ENCODE data around the gene HEMK1. TPM values are rescaled to one million over a fixed set of nuclear protein-coding genes. Genes with fewer than 3 reads are reported as not detected.
A peak's percentile ranks its signal among the peaks of the same experiment; 100 is the strongest.

Gene HEMK1
- total RNA-seq, 3 donors from 2014 or later (not counting 1 experiment from before 2014, with no cell fraction given): 20.5 to 29.3 (median 28.2) TPM

- Mint-ChIP-seq H3K9me3 (no peaks in the 10 kb centered on the region), H3K4me1 (peaks cover 73 to 89% of the 10 kb centered on the region in 2 donors), H3K27ac (peak overlapping the region; percentile 85 to 94), H3K4me3 (peak overlapping the region; percentile 87), H3K36me3 (no peaks in the 10 kb centered on the region), H3K27me3 (ENCODE audit: low read depth in 2 of 2) (no peaks in the 10 kb centered on the region)
- H3K4me1 ChIP-seq (ENCODE audit: control insufficient read depth, insufficient read depth, low read length): peaks cover 99% of the 10 kb centered on the region
- intact Hi-C loops (cut with micrococcal nuclease): no loop called here
- H3K36me3 ChIP-seq (ENCODE audit: control insufficient read depth, insufficient read depth, low read length): peaks cover 4% of the 10 kb centered on the region
- 98% methylated on average over 2 of the region's 2 CpGs for WGBS (ENCODE audit: insufficient coverage)
- H3K27me3 ChIP-seq (ENCODE audit: control insufficient read depth, insufficient read depth, low read length): no peaks in the 10 kb centered on the region
- no peak overlapping the region for H3K4me3 ChIP-seq (ENCODE audit: low read length)
- TF ChIP-seq, protein P1, sequence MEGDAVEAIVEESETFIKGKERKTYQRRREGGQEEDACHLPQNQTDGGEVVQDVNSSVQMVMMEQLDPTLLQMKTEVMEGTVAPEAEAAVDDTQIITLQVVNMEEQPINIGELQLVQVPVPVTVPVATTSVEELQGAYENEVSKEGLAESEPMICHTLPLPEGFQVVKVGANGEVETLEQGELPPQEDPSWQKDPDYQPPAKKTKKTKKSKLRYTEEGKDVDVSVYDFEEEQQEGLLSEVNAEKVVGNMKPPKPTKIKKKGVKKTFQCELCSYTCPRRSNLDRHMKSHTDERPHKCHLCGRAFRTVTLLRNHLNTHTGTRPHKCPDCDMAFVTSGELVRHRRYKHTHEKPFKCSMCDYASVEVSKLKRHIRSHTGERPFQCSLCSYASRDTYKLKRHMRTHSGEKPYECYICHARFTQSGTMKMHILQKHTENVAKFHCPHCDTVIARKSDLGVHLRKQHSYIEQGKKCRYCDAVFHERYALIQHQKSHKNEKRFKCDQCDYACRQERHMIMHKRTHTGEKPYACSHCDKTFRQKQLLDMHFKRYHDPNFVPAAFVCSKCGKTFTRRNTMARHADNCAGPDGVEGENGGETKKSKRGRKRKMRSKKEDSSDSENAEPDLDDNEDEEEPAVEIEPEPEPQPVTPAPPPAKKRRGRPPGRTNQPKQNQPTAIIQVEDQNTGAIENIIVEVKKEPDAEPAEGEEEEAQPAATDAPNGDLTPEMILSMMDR (IDR thresholded peaks at IDR 0.05): no peak
- DNase-seq (no peak), ATAC-seq (no peak)
- no peaks in the 10 kb centered on the region for H3K9me3 ChIP-seq (ENCODE audit: control insufficient read depth, insufficient read depth, low read length)
- peak overlapping the region; percentile 59 for H3K27ac ChIP-seq (ENCODE audit: low read length)
Observed at GRCh38 chr3:50624634-50625033, 55.3 kb downstream of the HEMK1 start.

DNA sequence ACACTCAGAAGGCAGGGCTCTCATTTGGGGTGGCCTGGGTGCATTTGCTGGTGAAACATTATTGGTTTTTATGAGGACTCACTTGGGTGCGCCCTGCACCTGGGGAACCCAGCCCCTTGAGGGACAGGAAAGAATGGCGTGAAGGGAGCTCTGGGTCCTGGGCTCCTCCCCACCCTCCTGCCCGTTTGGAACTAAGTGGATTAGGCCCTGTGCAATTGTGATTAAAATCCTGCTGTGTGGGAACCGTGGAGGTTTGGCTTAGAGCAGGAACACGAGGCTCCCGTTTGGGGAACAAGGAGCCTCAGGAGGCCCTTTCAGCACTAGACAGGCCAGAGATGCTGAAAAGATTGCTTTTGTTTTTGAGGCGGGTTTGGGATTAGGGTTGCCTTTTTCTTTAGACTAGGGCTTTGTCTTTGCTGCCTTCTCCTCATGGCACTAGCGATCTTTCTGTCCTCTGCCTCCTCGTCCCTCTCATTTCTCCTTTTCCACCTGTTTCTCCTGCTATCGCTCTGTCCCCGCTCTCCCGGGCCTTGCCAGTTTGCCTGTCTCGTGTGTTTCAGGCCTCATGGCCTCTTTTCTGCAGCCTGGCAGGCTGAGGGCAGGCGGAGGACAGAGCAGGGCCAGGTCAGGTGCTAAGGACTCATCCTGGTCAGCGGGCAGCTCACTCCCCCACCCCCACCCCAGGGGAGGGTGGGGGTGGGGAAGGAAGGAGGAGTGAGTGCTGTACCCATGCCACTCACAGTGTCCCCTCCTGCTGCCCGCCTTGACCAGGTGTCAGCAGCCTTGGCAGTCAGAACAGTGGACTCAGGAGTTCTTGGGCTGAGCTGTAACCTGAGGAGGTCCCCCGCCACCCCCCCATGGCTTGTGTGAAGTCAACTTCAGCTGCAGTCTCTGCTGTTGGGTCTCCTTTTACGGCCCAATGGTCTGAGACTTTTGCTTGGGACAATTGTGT is 56.2 kb downstream of the HEMK1 start:
- H3K27ac ChIP-seq (ENCODE audit: low read length): no peak overlapping the region
- H3K4me3 ChIP-seq (ENCODE audit: low read length): no peak overlapping the region
- ATAC-seq (no peak), DNase-seq (no peak)
- H3K4me1 ChIP-seq (ENCODE audit: control insufficient read depth, insufficient read depth, low read length): peaks cover 99% of the 10 kb centered on the region
- no peaks in the 10 kb centered on the region for H3K27me3 Mint-ChIP-seq (ENCODE audit: low read depth in 2 of 2)
- no peaks in the 10 kb centered on the region for H3K9me3 Mint-ChIP-seq
- peak overlapping the region; percentile 15 for H3K4me3 Mint-ChIP-seq
- TF ChIP-seq, protein P1 (IDR thresholded peaks at IDR 0.05): no peak
- intact Hi-C loops (cut with micrococcal nuclease): no loop called here
- H3K27me3 ChIP-seq (ENCODE audit: control insufficient read depth, insufficient read depth, low read length): no peaks in the 10 kb centered on the region
- no peaks in the 10 kb centered on the region for H3K36me3 Mint-ChIP-seq
- 78% methylated on average over 18 of the region's 18 CpGs for WGBS (ENCODE audit: insufficient coverage)
- peak overlapping the region; percentile 85 to 94 for H3K27ac Mint-ChIP-seq
- peaks cover 74 to 89% of the 10 kb centered on the region in 2 donors for H3K4me1 Mint-ChIP-seq
- no peaks in the 10 kb centered on the region for H3K9me3 ChIP-seq (ENCODE audit: control insufficient read depth, insufficient read depth, low read length)
- H3K36me3 ChIP-seq (ENCODE audit: control insufficient read depth, insufficient read depth, low read length): peaks cover 4% of the 10 kb centered on the region

GRCh38 chr3:50626401-50626800 is 57.1 kb downstream of the HEMK1 start:
- Histone ChIP-seq H3K4me1 (ENCODE audit: control insufficient read depth, insufficient read depth, low read length) (peaks cover 99% of the 10 kb centered on the region), H3K27ac (ENCODE audit: low read length) (no peak overlapping the region), H3K9me3 (ENCODE audit: control insufficient read depth, insufficient read depth, low read length) (no peaks in the 10 kb centered on the region), H3K36me3 (ENCODE audit: control insufficient read depth, insufficient read depth, low read length) (peaks cover 6% of the 10 kb centered on the region), H3K27me3 (ENCODE audit: control insufficient read depth, insufficient read depth, low read length) (no peaks in the 10 kb centered on the region), H3K4me3 (ENCODE audit: low read length) (no peak overlapping the region)
- Mint-ChIP-seq H3K27ac (peak overlapping the region; percentile 51 to 85), H3K4me1 (peaks cover 77 to 91% of the 10 kb centered on the region in 2 donors), H3K36me3 (no peaks in the 10 kb centered on the region), H3K4me3 (no peak overlapping the region), H3K9me3 (no peaks in the 10 kb centered on the region), H3K27me3 (ENCODE audit: low read depth in 2 of 2) (no peaks in the 10 kb centered on the region)
- DNase-seq: no peak
- 73% methylated on average over 3 of the region's 3 CpGs for WGBS (ENCODE audit: insufficient coverage)
- intact Hi-C loops (cut with micrococcal nuclease): no loop called here
- ATAC-seq: no peak
- TF ChIP-seq, protein P1 (IDR thresholded peaks at IDR 0.05): no peak

Data from natural killer cell (primary cell).